Activated T-helper 1 cell treated with anti-CD3 and anti-CD28 coated beads, Interleukin-2, amount 50 U/mL, for 16 hours (primary cell): ENCODE data around the gene ZNF630.
"Not testable (repeated sequence)": the region's sequence is repeated elsewhere in the genome, so short reads cannot be mapped to it uniquely, and the experiment has no call there.

Source experiments
- DNase-seq, 2 donors: peaks; one replicate each; pipeline ENCODE4 v3.0.0-alpha.2; 2020; ENCODE audit warnings: low read depth in 1 of 2, low spot score in 1 of 2

ZNF630 gene

DNA sequence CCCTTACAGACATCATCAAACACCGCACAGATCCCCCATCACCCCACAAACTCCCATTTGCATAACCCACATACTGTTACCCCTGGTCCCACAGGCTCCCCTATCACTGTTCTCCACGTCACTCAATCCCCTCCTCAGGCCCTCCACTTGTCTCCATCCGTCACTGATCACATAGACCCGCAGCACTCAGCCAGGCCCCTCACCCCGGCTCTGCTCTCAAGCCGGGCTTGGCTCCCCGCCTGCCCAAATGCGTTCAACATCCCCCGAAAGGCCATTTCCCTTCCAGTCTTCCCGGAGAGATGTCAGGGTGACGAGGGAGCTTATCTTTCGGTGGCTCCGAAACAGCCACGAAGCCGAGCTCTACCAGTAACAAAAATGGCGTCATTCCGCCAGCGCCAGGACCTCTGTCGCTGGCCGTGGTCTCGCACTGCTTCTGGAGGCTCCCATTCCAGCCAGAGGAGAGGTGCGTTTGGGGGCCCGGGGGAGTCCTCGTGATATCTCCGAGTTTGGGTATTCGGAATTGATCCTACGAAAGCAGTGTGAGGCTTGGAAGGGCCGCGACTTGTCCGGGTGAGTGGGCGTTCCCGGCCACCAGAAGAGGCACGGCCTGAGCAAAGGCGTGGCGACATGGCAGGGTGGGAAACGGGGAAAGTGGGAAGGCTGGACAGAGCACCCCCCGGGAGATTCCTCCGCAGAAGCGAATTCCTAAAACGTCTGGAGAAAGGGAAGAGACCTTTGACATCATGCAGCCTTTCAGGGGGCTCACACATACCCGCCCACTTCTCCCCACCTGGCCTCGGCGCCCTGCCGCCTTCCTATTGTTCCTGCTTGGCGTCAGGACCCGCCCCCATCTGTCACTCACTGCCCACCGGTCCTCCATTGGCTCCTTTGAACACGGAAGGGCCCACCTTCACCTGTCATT is at the start of gene ZNF630:
ZNF630 (minus strand) TSS at position 577 of the 922 bp plus-strand sequence. CDS start 4,754 bp downstream, outside the sequence.
- peak; percentile 17 to 30 for DNase-seq

DNA sequence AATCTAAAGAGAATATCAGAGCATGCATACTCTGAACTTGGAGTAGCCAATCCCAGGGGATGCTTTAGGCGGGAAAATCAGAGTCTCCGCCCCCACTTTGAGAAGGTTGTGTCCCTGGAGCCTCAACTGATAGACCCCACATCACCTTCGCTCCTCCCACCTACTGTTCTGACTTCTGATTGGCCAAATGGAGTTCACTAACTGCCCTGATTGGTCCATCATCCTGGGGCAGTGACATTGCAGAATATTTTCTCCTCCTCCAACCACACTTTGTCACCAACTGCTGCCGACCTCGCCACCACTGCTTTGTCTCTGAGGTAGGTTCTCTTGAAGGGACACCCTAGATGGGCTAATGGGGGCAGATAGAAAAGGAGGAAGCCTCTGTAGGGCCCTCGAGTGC is 36.3 kb upstream of the ZNF630 start:
- DNase-seq: no peak

DNA sequence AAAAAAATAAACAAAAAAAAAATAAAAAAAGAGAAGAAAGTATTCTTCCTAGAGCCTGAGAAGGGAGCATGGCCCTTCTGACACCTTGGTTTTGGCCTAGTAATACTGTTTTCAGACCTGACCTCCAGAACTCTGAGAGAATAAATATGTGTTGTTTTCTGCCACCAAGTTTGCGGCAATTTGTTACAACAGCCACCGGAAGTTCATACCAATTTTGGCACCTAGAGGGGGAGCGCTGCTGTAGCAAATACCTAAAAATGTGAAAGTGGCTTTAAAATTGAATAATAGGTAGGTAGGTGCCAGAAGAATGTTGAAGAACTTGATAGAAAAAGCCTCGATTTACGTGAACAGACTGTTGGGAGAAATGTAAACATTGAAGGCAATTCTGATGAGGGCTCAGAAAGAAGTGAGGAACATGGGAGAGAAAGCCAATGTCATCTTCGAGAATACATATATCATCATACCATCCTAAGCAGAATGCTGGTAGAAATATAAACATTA is 31.5 kb upstream of the ZNF630 start:
- DNase-seq: no peak

DNA sequence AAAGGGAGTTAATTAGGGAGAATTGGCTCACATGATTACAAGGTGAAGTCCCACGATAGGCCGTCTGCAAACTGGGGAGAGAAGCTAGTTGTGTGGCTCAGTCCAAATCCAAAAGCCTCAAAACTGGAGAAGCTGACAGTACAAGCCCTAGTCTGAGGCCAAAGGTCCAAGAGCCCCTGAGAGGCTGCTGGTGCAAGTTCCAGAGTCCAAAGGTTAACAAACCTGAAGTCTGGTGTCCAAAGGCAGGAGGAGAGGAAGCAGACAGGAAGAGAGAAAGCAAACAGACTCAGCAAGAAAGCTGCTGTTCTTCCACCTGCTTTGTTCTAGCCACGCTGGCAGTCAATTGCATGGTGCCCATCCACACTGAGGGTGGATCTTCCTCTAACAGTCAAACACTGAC is 30.0 kb upstream of the ZNF630 start:
- no peak for DNase-seq

DNA sequence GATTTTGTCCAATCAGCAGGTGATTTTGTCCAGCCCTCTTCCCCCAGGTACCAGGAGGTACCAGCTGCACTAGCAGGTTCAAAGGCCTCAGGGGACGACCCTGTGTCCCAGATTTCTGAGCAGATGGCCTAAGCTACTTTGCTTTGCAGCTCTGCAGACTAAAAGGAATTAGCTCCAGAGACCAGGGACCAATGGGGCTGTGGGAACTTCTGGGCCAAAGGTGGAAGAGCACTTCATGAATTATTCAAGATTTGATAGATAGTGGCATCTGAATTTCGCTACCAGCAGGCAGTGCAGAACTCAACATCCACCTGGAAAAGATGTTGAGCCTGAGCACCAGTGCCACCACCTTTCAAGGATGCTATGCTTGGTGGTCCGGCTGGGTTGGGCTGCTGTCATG is 21.1 kb upstream of the ZNF630 start:
- DNase-seq: not testable (repeated sequence)

DNA sequence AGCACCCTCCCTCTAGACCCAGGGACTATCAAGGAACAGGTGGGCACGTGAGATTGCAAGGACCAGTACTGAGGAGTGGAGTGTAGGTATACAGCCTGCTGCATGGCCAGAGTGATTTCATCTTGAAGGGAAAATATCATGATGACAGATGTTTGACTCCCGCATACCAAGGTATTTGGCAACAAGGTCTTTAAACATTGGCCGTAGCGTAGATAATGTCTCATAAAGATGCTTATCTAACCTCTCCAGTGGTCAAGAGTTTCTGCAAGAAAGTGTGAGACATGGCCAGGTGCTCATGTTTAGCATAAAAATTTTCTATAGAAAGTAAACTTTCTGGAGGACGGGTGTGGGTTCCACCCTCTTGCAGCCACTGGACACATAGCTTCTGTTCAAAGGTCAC is 18.7 kb upstream of the ZNF630 start:
- DNase-seq: no peak

DNA sequence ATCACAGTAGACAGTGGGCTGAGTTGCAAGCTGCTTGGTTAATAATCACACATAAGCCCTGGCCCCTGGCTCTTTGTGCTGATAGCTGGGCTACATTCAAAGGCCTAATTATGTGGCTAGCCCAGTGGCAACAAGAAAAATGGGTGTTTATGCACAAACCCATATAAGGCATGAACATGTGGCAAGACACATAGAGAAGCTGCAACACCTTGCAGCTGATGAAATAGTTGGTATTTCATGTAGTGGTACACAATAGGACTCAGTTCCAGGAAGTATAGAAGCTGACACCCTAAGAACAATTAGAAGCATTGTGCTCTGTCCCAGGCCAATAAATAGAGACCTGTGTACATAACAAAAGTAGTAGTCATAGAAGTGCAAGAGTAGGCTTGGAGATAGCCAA is 14.6 kb upstream of the ZNF630 start:
- no peak for DNase-seq

DNA sequence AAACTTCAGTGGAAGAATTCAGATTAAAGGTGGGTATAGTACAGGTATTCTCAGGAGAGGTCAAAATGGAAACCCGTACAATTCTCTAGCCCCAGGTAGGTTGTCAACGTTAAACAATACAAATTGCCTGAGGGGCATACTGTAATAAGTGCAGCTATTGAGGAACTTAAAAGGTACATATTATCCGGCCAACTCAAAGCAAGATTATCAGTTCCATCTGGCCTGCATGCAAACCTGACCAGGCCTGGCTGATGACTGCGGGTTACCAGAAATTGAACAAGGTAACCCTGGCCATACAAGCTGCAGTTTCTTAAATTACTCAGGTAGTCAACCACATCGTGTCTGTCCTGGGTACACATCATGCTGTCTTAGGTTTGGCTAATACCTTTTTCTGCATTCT is 12.3 kb upstream of the ZNF630 start:
- no peak for DNase-seq

DNA sequence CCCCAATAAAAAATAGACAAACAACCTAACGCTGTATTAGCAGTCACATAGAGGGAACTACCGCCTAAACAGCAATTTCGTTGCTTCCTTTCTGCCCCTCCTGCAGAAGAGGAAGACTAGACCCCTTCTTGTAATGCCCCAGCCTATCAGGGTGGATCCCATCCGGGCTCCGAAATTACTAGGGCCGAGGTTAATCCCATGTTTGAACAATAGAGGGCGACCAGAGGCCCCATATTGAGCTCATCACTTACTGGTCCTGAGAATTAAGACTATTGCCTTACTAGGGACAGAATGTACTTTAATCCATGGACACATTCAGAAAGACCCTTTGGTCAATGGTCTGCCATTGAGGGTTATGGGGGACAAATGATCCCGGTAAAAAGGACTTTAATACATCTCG is 11.8 kb upstream of the ZNF630 start:
- no peak for DNase-seq

DNA sequence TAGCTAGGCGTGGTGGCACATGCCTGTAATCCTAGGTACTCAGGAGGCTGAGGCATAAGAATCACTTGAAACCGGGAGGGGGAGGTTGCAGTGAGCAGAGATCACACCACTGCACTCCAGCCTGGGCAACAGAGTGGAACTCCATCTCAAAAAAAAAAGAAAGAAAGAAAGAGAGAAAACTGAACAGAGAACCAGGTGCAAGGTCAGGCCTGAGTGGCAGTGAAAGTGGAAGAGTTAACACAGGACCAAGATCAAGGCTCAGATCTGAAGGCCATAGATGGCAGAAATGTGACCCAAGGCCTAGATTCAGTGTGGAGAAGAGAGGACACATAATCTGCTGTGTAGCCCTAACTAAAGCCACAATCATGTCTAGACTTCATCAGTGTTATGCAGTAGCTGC is 4.9 kb upstream of the ZNF630 start:
- no peak for DNase-seq

DNA sequence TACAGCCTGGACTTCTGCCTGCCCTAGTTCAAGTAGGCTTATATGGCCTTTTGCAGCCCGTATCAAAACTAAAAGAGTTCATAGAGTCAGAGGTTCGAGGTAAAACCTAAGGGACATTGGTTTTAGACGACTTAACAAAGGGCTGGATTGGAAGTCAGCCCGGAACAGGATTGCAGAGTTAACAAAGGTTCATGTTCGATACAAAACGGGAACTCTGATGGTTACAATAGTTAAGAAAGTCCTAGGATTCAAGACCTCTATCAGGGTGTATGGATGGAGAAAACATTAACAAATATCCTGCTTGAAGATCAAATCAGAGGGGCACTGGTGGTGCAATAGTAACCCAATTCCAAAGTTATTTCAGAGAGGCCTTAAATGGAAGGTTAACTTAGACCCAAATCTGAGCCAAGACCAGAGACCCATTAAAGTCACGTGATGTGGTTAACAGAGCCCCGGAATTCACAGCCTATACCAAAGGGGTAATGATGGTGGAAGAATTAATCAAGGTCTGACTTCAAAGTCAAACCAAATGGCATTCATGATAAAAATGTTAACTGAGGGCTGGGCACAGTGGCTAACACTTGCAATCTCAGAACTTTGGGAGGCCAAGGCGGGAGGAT is 656 bp upstream of the ZNF630 start:
- DNase-seq: no peak

DNA sequence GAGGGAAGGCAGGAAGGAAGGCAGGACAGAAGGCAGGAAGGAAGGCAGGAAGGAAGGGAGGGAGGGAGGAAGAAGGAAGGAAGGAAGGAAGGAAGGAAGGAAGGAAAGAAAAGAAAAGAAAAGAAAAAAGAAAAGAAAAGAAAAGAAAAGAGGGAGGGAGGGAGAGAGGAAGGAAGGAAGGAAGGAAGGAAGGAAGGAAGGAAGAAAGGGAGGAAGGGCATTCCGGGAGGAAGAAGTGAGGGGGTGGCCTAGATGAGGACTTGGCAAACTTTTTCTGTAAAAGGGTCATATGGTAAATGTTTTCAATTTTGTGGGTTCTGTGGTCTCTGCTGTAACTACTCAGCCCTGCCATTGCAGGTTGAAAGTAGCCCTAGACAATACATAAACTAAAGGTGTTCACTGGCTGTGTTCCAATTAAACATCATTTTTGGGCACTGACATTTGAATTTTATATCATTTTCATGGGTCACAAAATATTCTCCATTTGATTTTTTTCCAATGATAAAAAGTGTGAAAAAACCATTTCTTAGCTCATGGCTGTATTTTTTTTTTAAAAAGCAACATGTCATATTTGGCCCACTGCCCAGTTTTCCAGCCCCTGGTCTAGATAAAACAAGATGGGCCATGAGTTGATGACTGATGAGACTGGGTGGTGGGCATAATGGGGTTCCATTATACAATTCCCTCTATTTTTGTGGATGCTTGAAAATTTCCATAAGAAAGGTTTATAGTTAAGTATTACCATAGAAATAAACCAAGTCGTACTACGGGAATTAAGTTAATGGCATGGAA is 3.1 kb downstream of the ZNF630 start:
- DNase-seq: no peak

DNA sequence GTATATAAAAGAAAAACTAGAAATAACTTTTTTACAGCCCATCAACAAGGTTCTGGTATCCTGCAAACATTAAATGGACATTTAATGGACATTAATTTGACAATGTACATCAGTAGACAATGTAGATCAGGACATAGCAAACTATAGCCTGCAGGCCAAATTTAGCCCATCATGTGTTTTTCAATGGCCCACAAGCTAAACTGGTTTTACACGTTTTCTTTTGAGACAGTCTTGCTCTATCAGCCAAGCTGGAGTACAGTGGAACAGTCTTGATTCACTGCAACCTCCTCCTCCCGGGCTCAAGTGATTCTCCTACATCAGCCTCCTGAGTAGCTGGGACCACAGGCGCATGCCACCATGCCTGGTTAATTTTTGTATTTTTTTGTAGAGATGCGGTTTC is 7.2 kb downstream of the ZNF630 start:
- no peak for DNase-seq

DNA sequence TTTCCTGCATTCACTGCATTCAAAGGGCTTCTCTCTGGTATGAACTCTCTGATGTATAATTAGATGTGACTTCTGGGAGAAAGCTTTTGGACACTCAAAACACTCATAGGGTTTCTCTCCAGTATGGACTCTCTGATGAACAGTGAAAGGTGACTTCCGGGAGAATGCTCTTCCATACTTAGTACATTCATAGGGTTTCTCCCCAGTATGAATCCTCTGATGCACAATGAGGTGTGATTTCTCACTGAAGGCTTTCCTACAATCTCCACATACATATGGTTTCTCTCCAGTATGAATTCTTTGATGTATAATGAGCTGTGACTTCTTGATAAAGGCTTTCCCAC is 12.2 kb downstream of the ZNF630 start:
- DNase-seq: no peak

DNA sequence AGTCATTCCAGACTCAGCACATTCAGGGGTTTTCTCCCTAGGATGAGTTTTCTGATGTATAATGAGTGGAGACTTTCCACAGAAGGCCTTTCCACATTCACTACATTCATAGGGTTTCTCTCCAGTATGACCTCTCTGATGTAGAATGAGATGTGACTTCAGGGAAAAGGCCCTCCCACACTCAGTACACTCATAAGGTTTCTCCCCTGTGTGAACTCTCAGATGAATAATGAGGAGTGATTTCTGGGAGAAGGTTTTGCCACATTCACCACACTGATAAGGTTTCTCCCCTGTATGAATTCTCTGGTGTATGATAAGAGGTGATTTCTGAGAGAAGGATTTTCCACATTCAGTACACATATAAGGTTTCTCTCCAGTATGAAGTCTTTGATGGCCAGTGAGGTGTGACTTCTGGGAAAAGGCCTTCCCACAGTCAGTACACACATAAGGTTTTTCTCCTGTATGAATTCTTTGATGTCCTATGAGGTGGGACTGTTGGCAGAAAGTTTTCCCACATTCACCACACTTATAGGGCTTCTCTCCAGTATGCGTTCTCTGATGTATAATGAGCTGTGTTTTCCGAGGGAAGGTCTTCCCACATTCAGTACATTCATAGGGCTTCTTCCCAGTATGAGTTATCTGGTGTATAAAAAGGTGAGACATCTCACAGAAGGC is 12.7 kb downstream of the ZNF630 start:
- DNase-seq: no peak

DNA sequence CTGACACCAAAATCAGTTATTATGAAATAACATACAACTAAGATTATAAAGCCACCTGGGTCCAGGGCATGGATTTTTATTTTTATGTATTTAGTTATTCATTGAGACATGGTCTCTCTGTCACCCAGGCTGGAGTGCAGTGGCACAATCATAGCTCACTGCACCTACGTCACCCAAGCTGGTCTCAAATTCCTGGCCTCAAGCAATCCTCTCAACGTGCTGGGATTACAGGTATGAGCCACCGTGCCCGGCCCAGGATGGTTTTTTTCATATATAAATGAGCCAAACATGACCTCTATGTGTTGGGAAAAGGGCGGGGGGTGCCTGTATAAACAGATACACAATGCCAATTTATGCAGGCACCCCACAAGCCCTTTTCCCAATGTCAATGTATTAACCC is 24.6 kb downstream of the ZNF630 start:
- no peak for DNase-seq

DNA sequence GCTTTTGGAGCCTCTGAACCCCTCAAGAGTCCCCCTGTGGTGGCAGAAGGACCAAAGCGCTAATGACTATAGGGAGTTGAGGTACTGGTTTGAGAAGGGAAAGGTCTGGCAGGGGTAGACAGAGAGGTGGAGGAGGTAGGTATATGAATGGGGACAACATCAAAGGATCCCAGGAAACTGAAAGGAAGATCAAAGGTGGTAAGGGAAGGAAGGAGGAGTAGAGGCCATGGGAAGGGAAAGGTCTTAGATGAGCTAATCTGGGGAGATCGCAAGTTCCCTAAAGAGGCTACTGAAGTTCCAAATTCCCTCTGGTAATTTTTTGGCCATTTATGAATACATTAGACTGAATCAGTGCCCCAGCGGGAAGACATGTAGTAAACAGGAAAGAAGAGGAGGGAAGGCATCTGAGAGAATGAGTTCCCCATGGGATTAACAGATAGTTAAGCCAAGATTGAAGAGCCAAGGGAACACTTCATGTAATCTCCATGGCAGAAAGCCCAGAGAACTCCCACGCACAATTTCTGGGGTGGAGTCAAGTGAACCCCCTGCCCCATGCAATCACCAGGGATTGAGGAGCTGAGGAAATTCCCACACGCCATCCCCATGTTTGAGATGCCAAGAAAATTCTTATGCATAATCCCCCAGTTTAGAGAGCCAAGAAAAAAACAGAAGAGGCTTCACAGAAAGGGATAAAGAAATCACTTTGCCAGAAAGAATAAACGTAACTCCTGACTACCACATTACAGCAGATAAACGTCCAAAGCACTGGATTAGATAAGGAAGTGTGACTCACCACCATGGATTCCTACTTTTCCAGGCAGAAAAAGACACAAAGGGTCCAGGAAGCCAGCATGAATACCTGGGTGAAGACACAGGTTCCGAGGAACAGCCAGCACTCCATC is 25.8 kb downstream of the ZNF630 start:
- no peak for DNase-seq

DNA sequence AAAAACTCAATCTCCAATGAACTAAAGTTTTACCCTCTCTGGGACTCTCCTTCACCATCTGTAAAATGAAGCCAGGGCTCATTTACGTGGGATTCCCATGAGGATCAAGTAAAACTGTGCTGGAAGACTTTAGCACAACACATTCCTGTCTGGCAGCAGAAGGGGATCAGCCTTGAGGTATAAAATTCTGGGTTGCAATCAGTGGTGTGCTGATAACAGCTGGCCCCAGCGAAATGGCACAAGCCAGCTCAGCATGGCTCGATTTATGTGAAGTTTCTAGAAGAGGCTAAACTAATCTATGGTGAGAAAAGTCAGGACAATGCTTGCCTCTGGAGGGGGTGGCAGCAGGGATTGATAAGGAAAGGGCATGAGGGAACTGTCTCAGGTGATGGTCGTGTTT is 28.4 kb downstream of the ZNF630 start:
- DNase-seq: no peak

DNA sequence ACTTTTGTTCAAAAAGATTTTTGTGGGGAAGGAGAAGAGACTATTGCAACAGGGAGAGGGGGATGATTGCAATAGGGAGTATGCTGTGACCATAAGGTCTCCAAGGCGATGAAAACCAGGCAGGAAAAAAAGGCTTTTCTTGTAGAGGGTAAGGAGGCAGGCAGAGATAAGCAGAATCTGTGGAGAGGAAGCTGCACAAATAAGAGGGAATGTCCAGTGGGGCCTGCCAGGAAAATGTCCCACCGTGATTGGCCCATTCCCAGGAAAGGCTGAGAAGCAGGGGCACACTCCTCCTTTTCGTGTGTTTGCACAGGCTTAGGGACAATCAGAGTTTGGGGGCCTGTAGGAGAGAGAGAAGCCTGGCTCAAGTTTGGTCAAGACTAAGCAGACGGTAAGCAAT is 35.5 kb downstream of the ZNF630 start:
- no peak for DNase-seq

DNA sequence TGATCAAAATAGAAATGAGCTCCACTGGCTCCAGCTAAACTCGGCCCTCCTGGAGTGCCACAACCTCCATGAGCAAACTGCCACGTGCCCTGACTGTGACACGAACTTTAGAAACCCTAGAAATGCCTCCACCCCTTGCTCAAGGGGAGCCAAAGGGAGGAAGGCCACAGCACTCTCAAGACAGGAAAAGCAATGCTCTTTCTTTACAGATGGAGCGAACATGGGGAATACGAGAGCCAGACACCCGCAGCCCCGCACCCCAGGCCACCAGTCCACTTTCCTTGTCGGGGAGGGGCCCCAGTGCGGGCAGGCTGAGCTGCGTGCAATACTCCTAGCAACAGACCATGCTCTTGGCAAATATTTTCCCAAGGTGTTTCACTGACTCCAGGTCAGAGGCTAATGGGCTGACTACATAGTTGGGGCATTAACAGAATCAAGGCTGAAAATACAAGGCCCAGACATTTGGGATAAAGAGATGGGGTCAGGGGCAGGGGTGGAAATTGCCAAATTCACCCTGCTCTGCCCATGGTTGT is 40.7 kb downstream of the ZNF630 start:
- DNase-seq: not testable (repeated sequence)
